Measurements from ENCODE around the gene SKA1. TPM values are rescaled to one million over a fixed set of nuclear protein-coding genes. Genes with fewer than 3 reads are reported as not detected.

SKA1 gene
- total and polyA plus RNA-seq, 2 of the 13 experiments (the other 11 are each of a cell fraction or from before 2014, with no cell fraction given): 5.3 to 21.3 TPM

DNA sequence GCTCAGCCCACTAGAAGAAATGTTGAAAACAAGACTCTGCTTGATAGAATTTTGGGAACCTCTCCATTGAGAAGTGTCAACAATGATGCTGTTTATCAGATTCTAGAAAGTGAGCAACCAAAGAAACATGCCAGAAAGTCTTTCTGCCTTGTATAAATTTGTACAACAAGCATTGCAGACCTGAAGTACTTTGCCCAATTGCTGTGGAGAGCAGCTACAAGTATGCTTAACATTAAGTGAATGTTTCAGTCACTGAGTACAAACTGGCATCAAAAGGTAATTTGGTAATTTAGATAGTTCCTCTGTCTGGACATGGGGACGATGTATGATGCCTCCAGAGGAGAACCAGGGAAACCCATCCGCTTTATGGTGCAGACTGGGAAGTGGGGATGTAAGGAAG is 33.4 kb upstream of the SKA1 start:
- Histone ChIP-seq H4K20me1 (ENCODE audit: insufficient read depth, low read length) (no peaks in the 10 kb centered on the region), H3K9ac (ENCODE audit: insufficient read depth, low read depth, low read length) (no peak overlapping the region), H3K4me1 (ENCODE audit: insufficient read depth, low read length) (no peaks in the 10 kb centered on the region), H3K4me2 (ENCODE audit: low read depth, low read length) (no peak overlapping the region), H3K36me3 (replicated peaks in 1 of 2; ENCODE audit: control insufficient read depth in 1 of 2, insufficient read depth in 2 of 2, low read length in 2 of 2) (no peaks in the 10 kb centered on the region), H3K79me2 (ENCODE audit: insufficient read depth, low read length) (no peaks in the 10 kb centered on the region), H3K27me3 (ENCODE audit: control insufficient read depth in 1 of 2, insufficient read depth in 2 of 2, low read length in 2 of 2) (no peaks in the 10 kb centered on the region), H3K27ac (ENCODE audit: extremely low read length, insufficient read depth, low read length) (no peak overlapping the region), H2AFZ (ENCODE audit: low read length) (no peak overlapping the region), H3K4me3 (replicated peaks in 1 of 3; ENCODE audit: insufficient read depth in 1 of 3, low read depth in 2 of 3, low read length in 3 of 3) (no peak overlapping the region), H3K9me3 (ENCODE audit: low read length) (no peaks in the 10 kb centered on the region)
- TF ChIP-seq ZNF180 (CRISPR knock-in tag; IDR thresholded peaks at IDR 0.05; ENCODE audit: borderline replicate concordance, low read depth): no peak
- TF ChIP-seq ZNF558 (CRISPR knock-in tag; IDR thresholded peaks at IDR 0.05; ENCODE audit: borderline replicate concordance): no peak
- no peak for TF ChIP-seq ZNF205 (CRISPR knock-in tag; IDR thresholded peaks at IDR 0.05)
- no peak for TF ChIP-seq SIN3B (IDR thresholded peaks at IDR 0.05; ENCODE audit: low read length)
- TF ChIP-seq ONECUT2 (CRISPR knock-in tag; IDR thresholded peaks at IDR 0.05): no peak
- TF ChIP-seq, protein P1, sequence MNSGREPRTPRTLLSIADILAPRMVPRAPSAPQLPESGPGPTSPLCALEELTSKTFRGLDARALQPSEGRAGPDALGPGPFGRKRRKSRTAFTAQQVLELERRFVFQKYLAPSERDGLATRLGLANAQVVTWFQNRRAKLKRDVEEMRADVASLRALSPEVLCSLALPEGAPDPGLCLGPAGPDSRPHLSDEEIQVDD (CRISPR knock-in tag; IDR thresholded peaks at IDR 0.05; ENCODE audit: borderline replicate concordance): no peak
- no peak for TF ChIP-seq ZNF256 (CRISPR knock-in tag; conservative IDR thresholded peaks at IDR 0.05)
- TF ChIP-seq, protein P2, sequence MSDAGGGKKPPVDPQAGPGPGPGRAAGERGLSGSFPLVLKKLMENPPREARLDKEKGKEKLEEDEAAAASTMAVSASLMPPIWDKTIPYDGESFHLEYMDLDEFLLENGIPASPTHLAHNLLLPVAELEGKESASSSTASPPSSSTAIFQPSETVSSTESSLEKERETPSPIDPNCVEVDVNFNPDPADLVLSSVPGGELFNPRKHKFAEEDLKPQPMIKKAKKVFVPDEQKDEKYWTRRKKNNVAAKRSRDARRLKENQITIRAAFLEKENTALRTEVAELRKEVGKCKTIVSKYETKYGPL (CRISPR knock-in tag; IDR thresholded peaks at IDR 0.05): no peak
- no peak for TF ChIP-seq KAT7 (CRISPR knock-in tag; IDR thresholded peaks at IDR 0.05; ENCODE audit: borderline replicate concordance)
- ChIA-PET POLR2A (no interaction called here), CTCF (ENCODE audit: low intra/inter-chr PET ratio, low total read pairs) (no interaction called here)
- DNase-seq (ENCODE audit: low spot score): no peak
- in situ Hi-C loops (cut with HindIII; ENCODE audit: extremely low pct_ligation_motif_present, low pct_unique_long_range_greater_than_20kb) (no loop called here), intact Hi-C loops (cut with micrococcal nuclease; ENCODE audit: unreplicated experiment) (no loop called here)
- no peak for ATAC-seq
- WGBS (ENCODE audit: low lambda C conversion rate): 29% methylated on average over 2 of the region's 2 CpGs
- no peak for FAIRE-seq
- BruUV-seq (replicated peaks): no TSS peak

DNA sequence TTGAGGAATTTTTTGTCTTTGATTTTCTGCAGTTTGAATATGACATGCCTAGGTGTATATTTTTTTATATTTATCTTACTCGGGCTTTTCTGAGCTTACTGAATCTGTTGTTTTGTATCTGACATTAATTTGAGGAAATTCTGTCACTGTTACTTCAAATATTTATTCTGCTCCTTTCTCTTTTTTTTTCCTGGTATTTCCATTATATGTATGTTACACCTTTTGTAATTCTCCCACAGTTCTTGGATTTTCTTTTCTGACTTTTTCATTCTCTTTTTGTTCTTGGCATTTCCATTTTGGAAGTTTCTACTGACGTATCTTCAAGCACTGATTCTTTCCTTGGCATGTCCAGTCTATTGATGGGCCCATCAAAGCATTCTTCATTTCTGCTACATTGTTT is 24.1 kb upstream of the SKA1 start:
- H3K36me3 ChIP-seq (replicated peaks in 1 of 2; ENCODE audit: control insufficient read depth in 1 of 2, insufficient read depth in 2 of 2, low read length in 2 of 2): no peaks in the 10 kb centered on the region
- H3K9ac ChIP-seq (ENCODE audit: insufficient read depth, low read depth, low read length): no peak overlapping the region
- ATAC-seq: no peak
- intact Hi-C loops (cut with micrococcal nuclease; ENCODE audit: unreplicated experiment): no loop called here
- no peaks in the 10 kb centered on the region for H3K9me3 ChIP-seq (ENCODE audit: low read length)
- no peak for FAIRE-seq
- in situ Hi-C loops (cut with HindIII; ENCODE audit: extremely low pct_ligation_motif_present, low pct_unique_long_range_greater_than_20kb): loop anchor here (10.0 kb wide), 1 partner anchor 136 kb away; no protein-coding TSS in a partner anchor
- no peak overlapping the region for H3K27ac ChIP-seq (ENCODE audit: extremely low read length, insufficient read depth, low read length)
- no peaks in the 10 kb centered on the region for H3K27me3 ChIP-seq (ENCODE audit: control insufficient read depth in 1 of 2, insufficient read depth in 2 of 2, low read length in 2 of 2)
- no peak overlapping the region for H3K4me3 ChIP-seq (replicated peaks in 1 of 3; ENCODE audit: insufficient read depth in 1 of 3, low read depth in 2 of 3, low read length in 3 of 3)
- H3K4me1 ChIP-seq (ENCODE audit: insufficient read depth, low read length): peaks cover 1% of the 10 kb centered on the region
- no peak overlapping the region for H2AFZ ChIP-seq (ENCODE audit: low read length)
- no TSS peak for BruUV-seq (replicated peaks)
- no peaks in the 10 kb centered on the region for H4K20me1 ChIP-seq (ENCODE audit: insufficient read depth, low read length)
- H3K4me2 ChIP-seq (ENCODE audit: low read depth, low read length): no peak overlapping the region
- ChIA-PET POLR2A (no interaction called here), CTCF (ENCODE audit: low intra/inter-chr PET ratio, low total read pairs) (no interaction called here)
- no peaks in the 10 kb centered on the region for H3K79me2 ChIP-seq (ENCODE audit: insufficient read depth, low read length)
- DNase-seq (ENCODE audit: low spot score): no peak
- TF ChIP-seq ZNF383 (CRISPR knock-in tag; IDR thresholded peaks at IDR 0.05; ENCODE audit: borderline replicate concordance) (no peak), ZNF782 (CRISPR knock-in tag; IDR thresholded peaks at IDR 0.05; ENCODE audit: borderline replicate concordance) (no peak), DR1 (CRISPR knock-in tag; IDR thresholded peaks at IDR 0.05) (no peak)
- 33% methylated on average over 2 of the region's 2 CpGs for WGBS (ENCODE audit: low lambda C conversion rate)
